A549 (cell line): ENCODE measurements around the gene PLCB2.

ENCODE experiments used
- BHLHE40 ChIP-seq: IDR thresholded peaks from 2 replicates; pipeline ENCODE4 v1.6.1; 2012; ENCODE audit warnings: low read depth, low read length, inconsistent platforms
- CBX2 ChIP-seq: fragments of 200-600 bp; sonication (generic); IDR thresholded peaks from 2 replicates; pipeline ENCODE4 v1.6.1; 2016; ENCODE audit warnings: low read depth, mild to moderate bottlenecking, borderline replicate concordance
- CBX8 ChIP-seq: fragments of 200-600 bp; sonication (generic); IDR thresholded peaks from 2 replicates; pipeline ENCODE4 v1.6.1; 2016
- EP300 ChIP-seq, 2 experiments: fragments of >200 bp; sonication (Bioruptor Twin); formaldehyde crosslinking; IDR thresholded peaks; 2 replicates in 1 of 2; 3 replicates in 1 of 2; pipeline ENCODE4 v1.6.1; 2016 to 2017
- HDAC2 ChIP-seq: fragments of 200-600 bp; sonication (generic); IDR thresholded peaks from 2 replicates; pipeline ENCODE4 v1.6.1; 2016
- KDM1A ChIP-seq: fragments of 200-600 bp; sonication (generic); IDR thresholded peaks from 2 replicates; pipeline ENCODE4 v1.6.1; 2016; ENCODE audit warnings: low read depth, mild to moderate bottlenecking
- MYC ChIP-seq: IDR thresholded peaks from 2 replicates; pipeline ENCODE4 v1.6.1; 2012; ENCODE audit warnings: mild to moderate bottlenecking, inconsistent platforms, low read length, improper control_type of control experiment, borderline replicate concordance
- POLR2A ChIP-seq: IDR thresholded peaks from 2 replicates; pipeline ENCODE4 v1.6.1; 2012; ENCODE audit warnings: mild to moderate bottlenecking, low read length
- POLR2AphosphoS2 ChIP-seq: conservative IDR thresholded peaks from 2 replicates; pipeline ENCODE4 v1.6.1; 2012; ENCODE audit warnings: low read length, improper control_type of control experiment, inconsistent platforms
- RNF2 ChIP-seq: fragments of 200-600 bp; sonication (generic); IDR thresholded peaks from 2 replicates; pipeline ENCODE4 v1.6.1; 2016; ENCODE audit warnings: low read depth, mild to moderate bottlenecking, antibody characterized with exemption, moderate library complexity, borderline replicate concordance
- TF ChIP-seq, protein P1 (sequence below): fragments of 200-600 bp; sonication (generic); IDR thresholded peaks from 2 replicates; pipeline ENCODE4 v1.6.1; 2016; ENCODE audit warnings: antibody characterized with exemption, mild to moderate bottlenecking, moderate library complexity
- TF ChIP-seq, protein P2 (sequence below): fragments of >200 bp; sonication (Bioruptor Twin); formaldehyde crosslinking; IDR thresholded peaks from 3 replicates; pipeline ENCODE4 v1.5.1; 2016
- TF ChIP-seq, protein P3 (sequence below): IDR thresholded peaks from 2 replicates; pipeline ENCODE4 v1.6.1; 2012; ENCODE audit warnings: low read depth, borderline replicate concordance

DNA sequence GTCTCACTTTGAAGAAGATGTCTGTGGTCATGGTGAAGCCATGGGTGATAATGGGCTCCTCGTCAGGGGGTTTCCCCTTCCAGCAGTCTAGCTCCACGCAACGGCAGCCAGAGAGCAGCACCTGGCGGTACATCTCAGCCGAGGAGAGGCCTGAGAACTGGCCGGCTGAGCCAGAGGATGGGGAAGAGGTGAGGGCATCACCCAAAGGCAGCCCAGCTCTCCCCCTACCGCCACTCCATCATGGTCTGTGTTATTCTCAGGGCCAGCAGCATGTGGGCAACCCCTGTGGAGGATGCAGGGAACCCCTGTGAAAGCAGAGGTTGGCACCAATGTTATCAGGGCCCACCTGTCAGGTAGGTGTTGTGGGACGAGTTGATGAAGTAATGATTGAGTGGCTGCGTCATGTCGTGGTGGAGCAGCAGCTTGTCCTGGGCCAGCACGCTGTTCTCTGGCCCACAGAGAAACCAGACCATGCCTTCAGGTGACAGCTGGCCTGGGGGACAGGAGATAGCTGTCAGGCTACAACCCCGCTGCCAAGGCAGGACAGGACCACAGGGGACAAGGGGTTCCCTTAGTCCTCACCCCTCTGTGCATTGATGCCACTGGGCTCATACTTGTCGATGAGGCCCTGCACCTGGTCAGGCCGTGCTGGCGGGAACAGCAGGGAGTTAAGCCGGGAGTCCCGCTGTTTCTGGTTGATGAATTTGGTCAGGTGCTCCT, 9.4 kb downstream of the PLCB2 start:
- TF ChIP-seq CBX2 (no peak), POLR2A (no peak), CBX8 (no peak), BHLHE40 (no peak), RNF2 (no peak), POLR2AphosphoS2 (no peak), HDAC2 (no peak), EP300 (IDR thresholded peaks at IDR 0.05) (no peak), MYC (no peak), KDM1A (no peak)
- TF ChIP-seq, protein P1, sequence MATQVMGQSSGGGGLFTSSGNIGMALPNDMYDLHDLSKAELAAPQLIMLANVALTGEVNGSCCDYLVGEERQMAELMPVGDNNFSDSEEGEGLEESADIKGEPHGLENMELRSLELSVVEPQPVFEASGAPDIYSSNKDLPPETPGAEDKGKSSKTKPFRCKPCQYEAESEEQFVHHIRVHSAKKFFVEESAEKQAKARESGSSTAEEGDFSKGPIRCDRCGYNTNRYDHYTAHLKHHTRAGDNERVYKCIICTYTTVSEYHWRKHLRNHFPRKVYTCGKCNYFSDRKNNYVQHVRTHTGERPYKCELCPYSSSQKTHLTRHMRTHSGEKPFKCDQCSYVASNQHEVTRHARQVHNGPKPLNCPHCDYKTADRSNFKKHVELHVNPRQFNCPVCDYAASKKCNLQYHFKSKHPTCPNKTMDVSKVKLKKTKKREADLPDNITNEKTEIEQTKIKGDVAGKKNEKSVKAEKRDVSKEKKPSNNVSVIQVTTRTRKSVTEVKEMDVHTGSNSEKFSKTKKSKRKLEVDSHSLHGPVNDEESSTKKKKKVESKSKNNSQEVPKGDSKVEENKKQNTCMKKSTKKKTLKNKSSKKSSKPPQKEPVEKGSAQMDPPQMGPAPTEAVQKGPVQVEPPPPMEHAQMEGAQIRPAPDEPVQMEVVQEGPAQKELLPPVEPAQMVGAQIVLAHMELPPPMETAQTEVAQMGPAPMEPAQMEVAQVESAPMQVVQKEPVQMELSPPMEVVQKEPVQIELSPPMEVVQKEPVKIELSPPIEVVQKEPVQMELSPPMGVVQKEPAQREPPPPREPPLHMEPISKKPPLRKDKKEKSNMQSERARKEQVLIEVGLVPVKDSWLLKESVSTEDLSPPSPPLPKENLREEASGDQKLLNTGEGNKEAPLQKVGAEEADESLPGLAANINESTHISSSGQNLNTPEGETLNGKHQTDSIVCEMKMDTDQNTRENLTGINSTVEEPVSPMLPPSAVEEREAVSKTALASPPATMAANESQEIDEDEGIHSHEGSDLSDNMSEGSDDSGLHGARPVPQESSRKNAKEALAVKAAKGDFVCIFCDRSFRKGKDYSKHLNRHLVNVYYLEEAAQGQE, result no peak
- TF ChIP-seq, protein P2, sequence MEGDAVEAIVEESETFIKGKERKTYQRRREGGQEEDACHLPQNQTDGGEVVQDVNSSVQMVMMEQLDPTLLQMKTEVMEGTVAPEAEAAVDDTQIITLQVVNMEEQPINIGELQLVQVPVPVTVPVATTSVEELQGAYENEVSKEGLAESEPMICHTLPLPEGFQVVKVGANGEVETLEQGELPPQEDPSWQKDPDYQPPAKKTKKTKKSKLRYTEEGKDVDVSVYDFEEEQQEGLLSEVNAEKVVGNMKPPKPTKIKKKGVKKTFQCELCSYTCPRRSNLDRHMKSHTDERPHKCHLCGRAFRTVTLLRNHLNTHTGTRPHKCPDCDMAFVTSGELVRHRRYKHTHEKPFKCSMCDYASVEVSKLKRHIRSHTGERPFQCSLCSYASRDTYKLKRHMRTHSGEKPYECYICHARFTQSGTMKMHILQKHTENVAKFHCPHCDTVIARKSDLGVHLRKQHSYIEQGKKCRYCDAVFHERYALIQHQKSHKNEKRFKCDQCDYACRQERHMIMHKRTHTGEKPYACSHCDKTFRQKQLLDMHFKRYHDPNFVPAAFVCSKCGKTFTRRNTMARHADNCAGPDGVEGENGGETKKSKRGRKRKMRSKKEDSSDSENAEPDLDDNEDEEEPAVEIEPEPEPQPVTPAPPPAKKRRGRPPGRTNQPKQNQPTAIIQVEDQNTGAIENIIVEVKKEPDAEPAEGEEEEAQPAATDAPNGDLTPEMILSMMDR, result no peak
- TF ChIP-seq, protein P3, sequence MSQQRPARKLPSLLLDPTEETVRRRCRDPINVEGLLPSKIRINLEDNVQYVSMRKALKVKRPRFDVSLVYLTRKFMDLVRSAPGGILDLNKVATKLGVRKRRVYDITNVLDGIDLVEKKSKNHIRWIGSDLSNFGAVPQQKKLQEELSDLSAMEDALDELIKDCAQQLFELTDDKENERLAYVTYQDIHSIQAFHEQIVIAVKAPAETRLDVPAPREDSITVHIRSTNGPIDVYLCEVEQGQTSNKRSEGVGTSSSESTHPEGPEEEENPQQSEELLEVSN, result no peak
